Upper lobe of left lung (tissue), 6 donors: ENCODE measurements around the gene C1QTNF6. TPM values are rescaled to one million over a fixed set of nuclear protein-coding genes. Genes with fewer than 3 reads are reported as not detected.
A peak's percentile ranks its signal among the peaks of the same experiment; 100 is the strongest.

Source experiments
- ATAC-seq, 2 donors: fragments of 200-7000 bp; cut with Tn5 transposase; one replicate each; pipeline ENCODE4 v1.9.1; 2022; ENCODE audit warnings: mild to moderate bottlenecking in 2 of 2, moderate library complexity in 2 of 2; ENCODE audit not compliant: low FRiP score in 2 of 2
- DNase-seq, 2 donors: peaks; one replicate each; pipeline ENCODE4 v3.0.0-alpha.2; 2019 to 2020
- H3K27ac ChIP-seq, 4 donors: fragments of 200-600 bp; sonication (generic); one replicate each; pipeline ENCODE4 v1.5.1; 2016 to 2019
- H3K27me3 ChIP-seq, 4 donors: fragments of 200-600 bp; sonication (generic); one replicate each; pipeline ENCODE4 v1.5.1; 2017 to 2019
- H3K36me3 ChIP-seq, 4 donors: fragments of 200-600 bp; sonication (generic); one replicate each; pipeline ENCODE4 v1.5.1; 2016 to 2019
- H3K4me1 ChIP-seq, 4 donors: fragments of 200-600 bp; sonication (generic); one replicate each; pipeline ENCODE4 v1.5.1; 2018 to 2019
- H3K4me3 ChIP-seq, 4 donors: fragments of 200-600 bp; sonication (generic); one replicate each; pipeline ENCODE4 v1.5.1; 2017 to 2019; ENCODE audit warnings: mild to moderate bottlenecking in 2 of 4, moderate library complexity in 1 of 4
- H3K9me3 ChIP-seq, 4 donors: fragments of 200-600 bp; sonication (generic); one replicate each; pipeline ENCODE4 v1.5.1; 2018 to 2019
- CTCF ChIP-seq, 6 experiments: fragments of 450-650 bp in 4 of 6; fragments of 200-600 bp in 2 of 6; sonication (generic) in 2 of 6; IDR thresholded peaks; one replicate each; pipeline ENCODE4 v1.5.1; 2016 to 2019; ENCODE audit warnings: antibody characterized with exemption in 6 of 6
- EP300 ChIP-seq, 4 donors: sonication (generic); formaldehyde crosslinking; IDR thresholded peaks; one replicate each; pipeline ENCODE4 v1.5.1; 2017; ENCODE audit warnings: antibody characterized with exemption in 4 of 4, control low read depth in 2 of 4
- POLR2A ChIP-seq, 4 donors: fragments of 450-650 bp; IDR thresholded peaks; one replicate each; pipeline ENCODE4 v1.5.1; 2016 to 2017; ENCODE audit warnings: antibody characterized with exemption in 4 of 4, mild to moderate bottlenecking in 2 of 4
- POLR2AphosphoS5 ChIP-seq, 2 donors: sonication (generic); formaldehyde crosslinking; IDR thresholded peaks; one replicate each; pipeline ENCODE4 v1.5.1; 2017; ENCODE audit warnings: antibody characterized with exemption in 2 of 2
- WGBS, 2 donors: methylation state at CpG; one replicate each; pipeline ENCODE4 v1.1.5; 2017 to 2018; 5-methylcytosine and 5-hydroxymethylcytosine counted together
- total RNA-seq, 6 donors: library from RNA; depleted of rRNA in 4 of 6; stranded (reverse); fragments of >200 nt in 4 of 6; gene quantifications; one replicate each; pipeline versions ENCODE4 v1.1.0 to v1.2.1, GENCODE V29; 2016 to 2021
- donor health status: DM: no; HTN: no; CAD: no; lungs with moderate emphysema.
- donor health status: DM: no; HTN: yes; CAD: no; lungs with severe emphysema.

The C1QTNF6 gene
- total RNA-seq, 6 donors from 2014 or later, result 2.1 to 8.4 (median 4.7) TPM

- Histone ChIP-seq H3K4me1 (peaks cover 8 to 40% (median 27%) of the 10 kb centered on the region in 4 donors), H3K36me3 (no peaks in the 10 kb centered on the region), H3K9me3 (no peaks in the 10 kb centered on the region), H3K4me3 (no peak overlapping the region), H3K27me3 (no peaks in the 10 kb centered on the region), H3K27ac (peak overlapping the region; percentile 75 to 88 (median 81))
- 70 to 71% methylated on average over 12 of the region's 14 CpGs for WGBS, 2 donors
- TF ChIP-seq POLR2A (IDR thresholded peaks at IDR 0.05) (no peak), EP300 (IDR thresholded peaks at IDR 0.05) (no peak)
- ATAC-seq (no peak), DNase-seq (no peak)
Measured at GRCh38 chr22:37230673-37231405, 42.8 kb upstream of the C1QTNF6 start.

GRCh38 chr22:37229805-37230672, 42.0 kb upstream of the C1QTNF6 start:
- ATAC-seq, result peak; percentile 67 to 68
- no peak overlapping the region for H3K4me3 ChIP-seq
- WGBS, 2 donors, result 33 to 47% methylated on average over 3 to 4 of the region's 8 CpGs

GRCh38 chr22:37229012-37229804, 41.2 kb upstream of the C1QTNF6 start:
- H3K36me3 ChIP-seq, result no peaks in the 10 kb centered on the region
- TF ChIP-seq CTCF (IDR thresholded peaks at IDR 0.05), result no peak
- no peak for TF ChIP-seq POLR2AphosphoS5 (IDR thresholded peaks at IDR 0.05)
- no peak for TF ChIP-seq EP300 (IDR thresholded peaks at IDR 0.05)
- no peak for TF ChIP-seq POLR2A (IDR thresholded peaks at IDR 0.05)
- no peak overlapping the region for H3K4me3 ChIP-seq
- ATAC-seq (peak in 1 of 2 donors; percentile 3), DNase-seq (no peak)
- H3K4me1 ChIP-seq, result peaks cover 8 to 40% (median 25%) of the 10 kb centered on the region in 4 donors
- H3K27me3 ChIP-seq, result no peaks in the 10 kb centered on the region
- 44 to 71% methylated on average over 4 to 6 of the region's 7 CpGs for WGBS, 2 donors
- peak overlapping the region; percentile 75 to 88 (median 81) for H3K27ac ChIP-seq
- no peaks in the 10 kb centered on the region for H3K9me3 ChIP-seq

More at GRCh38 chr22:37229805-37230672, 42.0 kb upstream of the C1QTNF6 start:
- Histone ChIP-seq H3K27ac (peak overlapping the region; percentile 75 to 88 (median 81)), H3K36me3 (no peaks in the 10 kb centered on the region), H3K27me3 (no peaks in the 10 kb centered on the region), H3K9me3 (no peaks in the 10 kb centered on the region), H3K4me1 (peaks cover 8 to 40% (median 27%) of the 10 kb centered on the region in 4 donors)
- TF ChIP-seq POLR2AphosphoS5 (IDR thresholded peaks at IDR 0.05) (peak in 1 of 2 donors; percentile 28), POLR2A (IDR thresholded peaks at IDR 0.05) (no peak)
- DNase-seq, result peak in 1 of 2 donors; percentile 86

GRCh38 chr22:37228106-37229011, 40.3 kb upstream of the C1QTNF6 start:
- Histone ChIP-seq H3K9me3 (no peaks in the 10 kb centered on the region), H3K4me3 (no peak overlapping the region), H3K27me3 (no peaks in the 10 kb centered on the region), H3K27ac (peak overlapping the region; percentile 75 to 88 (median 81)), H3K4me1 (peaks cover 8 to 40% (median 25%) of the 10 kb centered on the region in 4 donors), H3K36me3 (no peaks in the 10 kb centered on the region)
- TF ChIP-seq CTCF (IDR thresholded peaks at IDR 0.05), result no peak
- no peak for TF ChIP-seq EP300 (IDR thresholded peaks at IDR 0.05)
- no peak for TF ChIP-seq POLR2A (IDR thresholded peaks at IDR 0.05)
- TF ChIP-seq POLR2AphosphoS5 (IDR thresholded peaks at IDR 0.05), result no peak
- ATAC-seq (peak in 1 of 2 donors; percentile 26), DNase-seq (peak in 1 of 2 donors; percentile 54)
- 44 to 48% methylated on average over 11 to 19 of the region's 20 CpGs for WGBS, 2 donors

- no peak for ATAC-seq
- no peaks in the 10 kb centered on the region for H3K36me3 ChIP-seq
- no peak overlapping the region for H3K4me3 ChIP-seq
- H3K9me3 ChIP-seq, result no peaks in the 10 kb centered on the region
- TF ChIP-seq POLR2A (IDR thresholded peaks at IDR 0.05), result no peak
- no peak for TF ChIP-seq EP300 (IDR thresholded peaks at IDR 0.05)
- no peak for TF ChIP-seq CTCF (IDR thresholded peaks at IDR 0.05)
- no peak for TF ChIP-seq POLR2AphosphoS5 (IDR thresholded peaks at IDR 0.05)
- peaks cover 8 to 35% (median 25%) of the 10 kb centered on the region in 4 donors for H3K4me1 ChIP-seq
- no peaks in the 10 kb centered on the region for H3K27me3 ChIP-seq
- 91 to 93% methylated on average over 14 of the region's 14 CpGs for WGBS, 2 donors
- DNase-seq, result no peak
- H3K27ac ChIP-seq, result no peak overlapping the region
Measured at GRCh38 chr22:37226514-37226913, 38.5 kb upstream of the C1QTNF6 start.
